NCI-H2196 (cell line): Measurements from ENCODE around the gene ZNF407.

ENCODE experiments used
- DNase-seq: peaks from one replicate; lab custom pipeline; 2025; ENCODE audit not compliant: unreplicated experiment; lab: John Stamatoyannopoulos, UW

Gene ZNF407

DNA sequence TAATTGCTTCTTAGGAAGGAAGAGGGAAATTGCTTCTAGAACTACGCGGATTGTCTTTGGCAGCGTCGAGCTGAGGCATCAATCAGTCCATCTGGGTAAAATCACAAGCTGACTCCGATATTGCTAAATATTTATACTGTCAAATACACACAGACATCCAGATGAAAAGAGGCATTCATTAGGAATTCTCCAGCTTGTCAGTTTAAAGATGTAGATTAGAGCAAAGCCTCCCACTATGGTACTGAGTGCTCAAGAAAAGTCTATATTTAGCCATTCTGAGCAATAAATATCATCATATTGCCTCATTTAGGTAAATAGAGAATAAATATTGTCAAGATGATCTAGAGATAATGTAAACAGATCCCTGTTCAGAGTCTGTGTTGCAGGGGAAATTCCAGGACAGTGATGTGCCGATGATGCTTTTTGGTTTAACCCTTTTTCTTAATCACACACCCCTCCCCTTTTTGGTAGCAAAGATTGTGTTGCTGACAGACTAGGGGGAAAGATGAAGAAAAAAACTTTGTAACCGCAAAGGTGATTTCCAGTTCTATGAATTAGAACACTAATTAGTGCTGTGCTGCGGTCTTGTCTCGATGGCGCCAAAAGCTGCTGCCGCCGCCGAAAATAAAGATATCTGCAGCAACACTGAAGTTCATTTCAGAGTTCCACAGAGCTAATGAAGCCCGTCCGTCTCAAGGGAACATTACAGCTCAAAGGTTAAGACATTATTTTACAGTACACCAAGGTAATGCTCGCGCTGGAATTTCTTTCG, 439.4 kb downstream of the ZNF407 start:
- no peak for DNase-seq

DNA sequence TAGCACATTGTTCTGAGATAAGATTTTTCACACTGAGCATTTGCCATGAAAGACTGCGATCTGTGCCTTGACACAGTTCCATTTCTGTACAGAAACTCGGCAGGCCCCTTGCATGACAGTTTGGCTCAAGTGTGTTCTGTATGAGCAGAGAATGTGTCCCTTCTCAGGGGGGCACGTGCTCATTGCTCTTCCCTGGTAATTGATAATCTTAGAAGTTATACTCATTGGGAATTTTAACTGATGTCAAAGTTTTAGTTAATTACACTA, 440.0 kb downstream of the ZNF407 start:
- no peak for DNase-seq

DNA sequence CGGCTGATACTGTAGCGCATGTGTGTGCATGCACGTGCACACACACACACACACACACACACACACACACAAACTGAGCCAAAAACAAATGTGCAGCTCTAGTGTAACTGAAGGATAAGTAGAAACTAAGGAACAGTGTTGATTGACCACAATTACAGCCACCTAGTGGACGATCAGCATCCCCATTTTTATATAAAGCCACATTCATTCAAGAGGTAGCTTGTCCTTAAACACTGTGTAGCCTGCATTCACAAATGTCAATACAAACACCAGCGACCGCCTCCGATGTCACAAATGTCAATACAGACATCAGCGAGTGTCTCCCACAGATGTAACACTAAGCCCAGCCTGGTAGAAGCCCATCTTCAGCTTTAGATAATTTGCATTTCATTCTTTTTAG, 443.9 kb downstream of the ZNF407 start:
- no peak for DNase-seq

- no peak for DNase-seq
Measured at GRCh38 chr18:75043478-75043877, 445.8 kb downstream of the ZNF407 start.

DNA sequence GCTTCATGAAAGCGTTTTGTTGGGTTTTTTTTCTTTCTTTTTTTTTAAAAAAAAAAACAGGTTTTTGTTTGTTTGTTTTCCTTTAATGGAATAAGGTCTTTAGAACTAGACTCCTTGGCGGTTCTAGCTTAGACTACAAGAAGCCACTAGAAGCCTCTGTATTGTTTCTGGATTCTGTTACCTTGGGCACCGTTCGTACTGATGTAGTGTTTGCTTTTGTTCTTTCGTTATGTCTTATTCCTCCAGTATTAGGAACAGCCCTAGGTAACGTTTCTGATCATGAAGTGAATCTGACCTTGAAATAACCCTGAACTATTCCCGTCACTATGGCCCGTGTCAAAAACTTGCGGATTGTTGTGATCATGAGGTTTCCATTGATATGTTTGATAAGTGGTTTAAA, 446.6 kb downstream of the ZNF407 start:
- no peak for DNase-seq

DNA sequence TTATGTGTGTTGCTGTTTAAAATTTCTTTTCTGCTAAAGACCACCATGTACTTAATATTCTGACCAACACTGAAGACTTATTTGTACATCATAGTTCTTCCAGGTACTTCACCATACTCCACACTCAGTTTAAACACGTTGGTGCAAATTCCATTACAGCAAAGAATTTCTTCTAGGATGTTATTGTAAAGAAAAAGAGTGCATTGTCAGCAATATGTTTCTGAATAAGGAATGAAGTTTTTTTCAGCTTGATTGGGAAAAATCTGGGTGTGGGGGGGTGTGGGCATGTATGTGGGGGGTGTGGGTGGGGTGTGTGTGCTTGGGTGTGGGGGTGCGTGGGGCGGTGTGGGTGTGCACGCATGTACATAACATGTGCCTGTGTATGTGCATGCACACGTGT, 447.1 kb downstream of the ZNF407 start:
- no peak for DNase-seq

GRCh38 chr18:75045272-75045671, 447.6 kb downstream of the ZNF407 start:
- DNase-seq: no peak

DNA sequence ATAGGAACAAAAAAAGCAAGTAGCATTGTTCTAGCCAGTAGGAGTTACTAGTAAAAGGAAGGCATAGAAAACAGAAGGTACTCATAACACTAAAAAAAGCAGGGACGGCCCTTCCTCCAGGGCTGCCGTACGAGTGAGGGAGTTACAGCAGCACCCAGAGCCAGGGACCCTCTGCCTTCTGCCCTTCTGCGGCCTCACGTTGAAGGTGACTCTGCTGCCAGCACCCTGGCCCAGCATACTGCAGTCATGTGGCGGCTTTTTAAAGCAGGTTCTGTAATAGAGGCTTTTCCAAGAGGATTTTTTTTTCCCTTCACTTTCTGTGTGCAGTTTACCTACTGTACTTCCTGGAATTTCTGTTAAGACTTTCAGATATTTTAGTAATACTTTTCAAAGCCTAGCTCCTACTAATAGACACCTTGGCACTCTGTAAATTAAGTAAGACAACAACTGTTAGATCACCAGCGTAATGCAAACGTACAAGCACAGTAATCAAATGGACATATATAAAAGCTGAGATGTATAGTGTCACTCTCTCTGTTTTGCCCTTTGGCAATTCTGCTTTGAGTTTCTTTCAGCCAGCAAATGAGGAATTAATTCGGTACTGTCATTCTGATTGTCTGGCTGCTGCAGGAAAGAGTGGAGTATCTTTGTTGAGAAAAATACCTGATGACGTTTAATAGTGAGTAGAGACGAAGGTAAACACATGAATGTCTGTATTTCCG, 449.7 kb downstream of the ZNF407 start:
- no peak for DNase-seq

DNA sequence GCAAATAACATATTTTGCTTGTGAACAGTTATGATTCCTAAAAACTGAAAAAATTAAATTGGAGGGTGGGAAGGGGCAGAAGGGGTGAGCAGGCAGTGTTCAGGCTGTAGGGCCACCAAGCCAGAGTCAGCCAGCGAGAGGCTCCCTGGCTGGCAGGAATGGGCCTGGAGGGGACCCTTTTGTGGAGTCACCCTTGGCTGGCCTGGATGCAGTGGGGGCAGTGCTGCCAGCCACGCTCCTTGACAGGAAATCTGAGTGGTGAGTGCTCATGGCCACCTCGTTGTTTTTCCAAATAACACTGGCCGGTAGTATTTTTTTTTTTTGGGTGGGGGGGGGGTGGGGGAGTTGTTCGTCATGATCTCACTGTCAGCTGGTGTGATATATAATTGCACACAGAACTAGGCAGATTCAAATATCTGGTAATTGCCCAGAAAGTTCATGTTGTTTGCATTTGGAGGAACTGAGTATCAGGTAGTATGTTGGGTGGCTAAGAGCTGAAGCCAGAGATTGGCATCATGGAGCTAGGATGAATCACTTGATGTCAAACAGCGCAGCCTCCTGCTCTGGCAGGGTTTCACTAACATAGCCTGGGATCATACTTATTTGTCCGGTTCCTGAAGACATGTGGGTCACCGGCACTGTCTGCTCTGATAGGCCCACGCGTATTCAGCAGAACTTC, 451.2 kb downstream of the ZNF407 start:
- DNase-seq: no peak

DNA sequence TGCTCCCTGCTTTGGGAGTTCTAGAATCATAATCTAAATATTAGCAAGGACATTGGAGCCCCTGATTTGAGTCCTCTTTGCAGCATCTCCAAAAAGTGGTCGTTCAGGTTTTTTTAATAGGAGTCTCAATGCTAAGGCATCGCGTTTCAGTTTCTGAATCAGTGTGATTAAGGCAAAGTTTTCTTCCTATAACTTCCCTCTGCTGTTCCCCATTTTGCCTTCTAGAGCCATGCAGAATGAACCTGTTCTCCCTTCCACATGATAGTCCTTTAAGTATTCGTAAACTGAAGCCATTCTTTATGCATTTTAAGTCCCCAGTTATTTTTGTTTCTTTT, 451.8 kb downstream of the ZNF407 start:
- DNase-seq: no peak

- DNase-seq: no peak
Measured at GRCh38 chr18:75051757-75052156, 454.1 kb downstream of the ZNF407 start.

DNA sequence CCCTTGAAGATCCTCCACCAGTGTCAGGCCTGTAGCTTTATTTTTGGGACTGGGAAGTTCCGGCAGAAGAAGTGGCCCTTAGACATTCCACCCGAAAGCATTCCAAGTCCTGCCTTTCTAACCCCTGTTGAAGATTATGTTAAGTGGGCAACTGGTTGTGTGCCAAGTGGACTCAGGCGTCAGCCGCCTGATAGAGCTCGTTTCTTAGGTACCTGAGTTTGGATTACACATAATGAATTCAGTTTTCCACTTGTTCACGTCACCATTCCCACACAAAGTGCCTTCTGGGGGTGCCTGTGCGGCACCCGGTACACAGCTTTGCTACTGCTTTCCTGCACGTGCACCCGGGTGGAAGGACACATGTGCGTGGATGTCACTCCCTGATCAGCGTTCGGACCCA, 454.8 kb downstream of the ZNF407 start:
- no peak for DNase-seq

DNA sequence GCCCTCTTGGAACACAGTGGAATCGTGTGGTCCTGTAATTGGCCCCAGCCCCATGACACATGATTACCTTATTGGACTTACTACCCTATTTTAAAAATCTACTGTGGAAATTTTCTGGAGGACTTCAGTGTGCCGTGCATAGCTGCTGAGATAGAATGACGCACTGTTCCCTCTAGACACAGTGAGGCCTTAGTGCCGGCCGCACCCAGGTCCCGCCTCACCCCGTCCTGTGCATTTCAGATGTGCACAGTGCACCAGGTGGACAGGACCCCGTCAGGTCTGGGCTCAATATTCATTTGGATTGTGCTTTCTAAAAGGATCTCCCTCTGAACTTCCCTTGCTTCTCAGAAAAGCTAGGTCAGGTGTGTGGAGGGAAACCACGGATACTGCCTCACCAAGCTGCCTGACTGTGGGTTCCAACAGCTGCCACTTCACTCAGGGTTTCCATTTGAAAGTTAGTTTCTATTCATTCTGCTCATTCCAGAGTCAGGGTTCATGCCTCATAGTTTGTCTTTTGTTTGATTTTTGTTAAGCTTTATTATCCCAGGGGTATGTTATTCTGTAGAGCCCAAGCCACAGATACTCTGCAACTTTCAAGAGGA, 455.5 kb downstream of the ZNF407 start:
- no peak for DNase-seq

DNA sequence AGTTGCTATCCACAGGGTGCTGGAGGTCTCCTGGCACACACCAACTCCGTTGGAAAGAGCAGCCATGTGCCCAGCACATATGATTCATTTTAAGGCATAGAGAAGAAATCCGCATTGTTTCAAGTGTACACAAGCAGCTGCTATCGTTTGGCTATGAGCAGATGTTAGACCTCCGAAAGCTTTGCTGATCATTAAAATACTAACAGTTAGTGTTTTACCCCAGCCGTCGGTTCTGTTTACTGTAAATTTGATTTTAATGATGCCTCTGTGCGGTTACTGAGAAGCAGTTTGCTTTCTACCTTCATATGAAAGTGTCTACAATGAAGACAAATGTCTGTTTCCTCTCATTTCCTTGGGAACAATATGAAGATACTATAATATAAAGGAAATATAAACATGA, 456.4 kb downstream of the ZNF407 start:
- no peak for DNase-seq

- no peak for DNase-seq
Measured at GRCh38 chr18:75054611-75055010, 456.9 kb downstream of the ZNF407 start.

DNA sequence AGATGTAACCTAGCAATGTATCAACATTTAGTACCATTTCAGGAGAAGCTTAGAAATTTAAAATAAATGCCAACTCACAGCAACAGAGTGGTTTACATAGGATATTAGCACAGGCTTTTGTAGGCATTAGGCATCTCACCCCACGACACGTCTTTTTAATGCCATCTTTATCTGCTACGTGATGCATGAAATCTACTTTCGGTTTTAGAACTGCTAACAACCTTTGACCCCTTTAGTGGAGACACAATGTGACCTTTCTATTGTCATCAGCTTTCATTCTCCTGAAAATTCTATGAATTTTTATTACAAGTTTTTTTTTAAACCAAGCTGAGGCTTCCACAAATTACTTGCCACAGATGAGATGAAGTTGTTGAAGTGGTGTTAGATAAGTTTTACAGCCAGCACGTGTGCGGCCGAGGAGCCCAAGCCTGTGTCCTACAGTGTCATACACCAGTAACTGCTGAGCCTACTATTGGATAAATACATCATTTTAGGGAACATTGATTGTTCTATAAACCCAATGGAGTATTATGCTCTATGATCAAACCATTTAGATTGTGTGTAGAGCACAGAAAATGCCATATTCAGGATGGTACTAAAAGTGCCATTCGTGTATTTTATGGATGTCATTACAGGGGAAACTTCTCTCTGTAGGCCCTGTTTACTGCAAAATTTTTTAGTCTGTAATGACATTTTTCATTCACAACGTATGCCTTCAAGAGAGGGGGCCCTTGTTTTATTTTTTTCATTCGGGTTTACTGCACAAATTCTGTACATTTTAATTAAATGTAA, 459.7 kb downstream of the ZNF407 start:
- no peak for DNase-seq

DNA sequence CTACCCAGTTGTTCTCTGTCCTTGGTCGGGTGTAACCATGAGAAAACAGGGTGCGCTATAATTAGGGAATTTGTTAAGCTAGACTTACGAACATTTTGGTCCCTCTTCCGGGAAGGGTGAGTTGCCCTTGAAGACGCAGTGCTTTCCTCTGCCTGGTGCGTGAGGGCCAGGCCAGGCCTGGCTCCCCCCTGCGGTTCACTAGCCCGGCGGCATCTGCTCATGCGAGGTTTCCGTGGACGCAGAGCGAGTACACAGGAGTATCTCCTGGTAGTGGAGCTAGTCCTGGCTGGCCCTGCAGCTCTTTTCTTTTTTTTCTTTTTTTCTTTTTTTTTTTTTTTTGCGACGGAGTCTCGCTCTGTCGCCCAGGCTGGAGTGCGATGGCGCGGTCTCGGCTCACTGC, 462.5 kb downstream of the ZNF407 start:
- no peak for DNase-seq

- DNase-seq: no peak
Measured at GRCh38 chr18:75062297-75062886, 464.7 kb downstream of the ZNF407 start.

DNA sequence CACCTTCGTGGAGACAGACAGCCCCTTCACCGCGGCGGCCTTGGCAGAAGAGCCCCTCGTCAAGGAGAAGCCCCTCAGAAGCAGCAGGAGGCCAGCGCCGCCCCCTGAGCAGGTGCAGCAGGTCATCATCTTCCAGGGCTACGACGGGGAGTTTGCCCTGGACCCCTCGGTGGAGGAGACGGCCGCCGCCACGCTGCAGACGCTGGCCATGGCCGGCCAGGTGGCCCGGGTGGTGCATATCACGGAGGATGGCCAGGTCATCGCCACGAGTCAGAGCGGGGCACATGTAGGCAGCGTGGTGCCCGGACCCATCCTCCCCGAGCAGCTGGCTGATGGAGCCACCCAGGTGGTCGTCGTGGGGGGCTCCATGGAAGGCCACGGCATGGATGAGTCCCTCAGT, 465.5 kb downstream of the ZNF407 start:
- DNase-seq: no peak

DNA sequence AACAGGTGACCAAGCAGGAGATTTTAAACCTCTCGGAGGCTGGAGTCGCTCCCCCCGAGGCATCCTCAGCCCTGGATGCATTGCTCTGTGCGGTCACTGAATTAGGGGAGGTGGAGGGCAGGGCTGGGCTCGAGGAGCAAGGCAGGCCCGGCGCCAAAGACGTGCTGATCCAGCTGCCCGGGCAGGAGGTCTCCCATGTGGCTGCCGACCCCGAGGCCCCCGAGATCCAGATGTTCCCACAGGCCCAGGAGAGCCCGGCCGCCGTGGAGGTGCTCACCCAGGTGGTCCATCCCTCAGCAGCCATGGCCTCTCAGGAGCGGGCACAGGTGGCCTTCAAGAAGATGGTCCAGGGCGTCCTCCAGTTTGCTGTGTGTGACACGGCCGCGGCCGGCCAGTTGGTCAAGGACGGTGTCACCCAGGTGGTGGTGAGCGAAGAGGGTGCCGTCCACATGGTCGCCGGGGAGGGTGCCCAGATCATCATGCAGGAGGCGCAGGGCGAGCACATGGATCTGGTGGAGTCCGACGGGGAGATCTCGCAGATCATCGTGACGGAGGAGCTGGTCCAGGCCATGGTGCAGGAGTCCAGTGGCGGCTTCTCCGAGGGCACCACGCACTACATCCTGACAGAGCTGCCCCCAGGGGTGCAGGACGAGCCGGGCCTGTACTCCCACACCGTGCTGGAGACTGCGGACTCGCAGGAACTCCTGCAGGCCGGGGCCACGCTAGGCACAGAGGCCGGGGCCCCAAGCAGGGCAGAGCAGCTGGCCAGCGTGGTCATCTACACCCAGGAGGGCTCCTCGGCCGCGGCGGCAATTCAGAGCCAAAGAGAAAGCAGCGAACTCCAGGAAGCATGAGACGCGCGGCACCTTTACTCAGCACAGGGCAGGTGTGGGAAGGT, 466.2 kb downstream of the ZNF407 start:
- DNase-seq: no peak
